SKM-1 treated with dmso at 0.1 percent for 144 hours (cell line): ENCODE results near the gene PRR33.

ENCODE experiments used
- DNase-seq: peaks from one replicate; lab custom pipeline; 2025; ENCODE audit not compliant: unreplicated experiment; lab: John Stamatoyannopoulos, UW

The PRR33 gene

DNA sequence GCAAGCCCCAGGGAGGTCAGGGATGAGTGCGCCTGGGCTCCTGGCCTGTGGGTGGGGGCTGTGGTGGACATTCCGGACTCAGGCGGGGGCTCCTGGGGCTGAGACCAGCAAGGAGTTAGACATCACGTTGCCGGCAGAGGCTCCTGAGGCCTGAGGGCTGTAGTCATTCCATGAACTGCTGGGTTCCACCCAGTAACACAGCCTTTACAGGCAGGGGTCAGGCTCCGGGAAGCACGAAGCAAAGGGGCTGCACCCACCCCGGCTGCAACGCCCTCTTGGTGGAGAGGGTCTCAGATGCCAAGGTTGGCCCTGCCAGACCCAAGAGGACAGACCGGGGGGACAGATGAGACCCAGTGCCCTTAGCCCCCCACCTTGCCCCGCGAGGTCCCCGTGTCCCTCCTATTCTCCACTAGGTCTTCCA, 36.8 kb upstream of the PRR33 start:
- no peak for DNase-seq

DNA sequence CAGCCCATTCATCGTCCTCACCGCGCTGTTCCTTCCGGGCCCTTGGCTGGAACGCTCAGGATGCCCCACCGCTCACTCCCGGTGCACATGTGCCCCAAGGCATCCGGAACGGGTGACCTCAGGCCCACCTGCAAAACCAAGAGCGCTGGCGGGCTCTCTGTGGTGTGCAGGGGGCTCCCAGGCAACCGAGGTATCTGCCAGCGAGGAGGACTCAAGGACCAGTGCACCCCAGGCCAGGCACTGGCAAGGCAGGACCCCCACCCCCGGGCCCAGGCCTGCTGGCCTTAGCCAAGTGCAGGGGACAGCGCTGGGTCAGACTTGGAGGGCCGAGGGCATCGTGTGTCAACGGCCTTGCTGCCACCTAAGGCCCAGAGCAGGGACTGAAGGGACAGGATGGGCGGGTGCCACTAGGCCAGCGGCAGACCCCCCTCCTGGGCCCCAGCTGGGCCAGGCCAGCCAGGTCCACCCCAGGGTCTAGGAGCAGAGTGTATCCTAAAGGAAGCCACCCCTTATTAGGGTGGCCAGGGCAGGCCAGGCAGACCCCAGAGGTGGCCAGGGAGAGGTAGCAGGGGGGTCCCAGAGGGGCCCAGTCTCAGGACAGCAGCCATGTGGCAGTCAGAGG, 36.3 kb upstream of the PRR33 start:
- no peak for DNase-seq

DNA sequence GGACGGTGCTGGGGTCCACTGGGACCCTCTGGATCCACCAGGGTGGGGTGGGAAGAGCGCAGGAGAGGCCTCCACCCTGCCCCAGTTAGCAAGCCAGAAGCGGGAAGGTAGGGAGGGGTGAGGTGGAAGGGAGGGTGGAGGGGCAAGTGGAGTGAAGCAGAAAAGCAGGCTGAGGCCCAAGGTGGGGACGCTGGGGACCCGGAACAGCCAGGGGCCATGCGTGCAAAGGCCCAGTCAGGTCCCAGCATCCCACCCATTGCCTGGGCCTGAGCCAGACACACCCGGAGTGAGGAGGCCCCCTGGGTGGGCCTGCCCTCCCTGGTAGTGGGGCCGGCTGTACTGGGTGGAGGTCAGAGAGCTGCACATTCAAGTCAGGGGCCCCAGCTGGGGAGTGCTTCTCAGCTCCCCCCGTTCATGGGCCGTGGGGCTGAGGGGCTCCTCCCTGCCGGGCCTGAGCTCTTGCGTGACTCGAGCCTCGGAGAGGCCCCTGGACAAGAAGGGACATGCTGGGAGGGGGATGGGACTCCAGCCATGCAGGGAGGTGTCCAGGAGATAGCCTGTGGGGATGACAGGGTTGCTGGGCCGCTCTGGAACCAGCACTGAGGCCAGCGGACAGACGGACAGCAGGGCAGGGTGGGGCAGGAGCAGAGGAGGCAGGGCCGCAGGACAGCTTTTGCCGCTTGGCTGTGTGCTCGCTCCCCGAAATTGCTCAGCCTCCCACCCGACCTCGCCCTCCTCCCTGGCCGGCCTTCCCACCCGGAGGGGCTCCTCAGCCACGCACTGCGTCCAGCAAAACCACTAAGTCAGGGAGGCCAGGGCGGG, 35.5 kb upstream of the PRR33 start:
- DNase-seq: no peak

DNA sequence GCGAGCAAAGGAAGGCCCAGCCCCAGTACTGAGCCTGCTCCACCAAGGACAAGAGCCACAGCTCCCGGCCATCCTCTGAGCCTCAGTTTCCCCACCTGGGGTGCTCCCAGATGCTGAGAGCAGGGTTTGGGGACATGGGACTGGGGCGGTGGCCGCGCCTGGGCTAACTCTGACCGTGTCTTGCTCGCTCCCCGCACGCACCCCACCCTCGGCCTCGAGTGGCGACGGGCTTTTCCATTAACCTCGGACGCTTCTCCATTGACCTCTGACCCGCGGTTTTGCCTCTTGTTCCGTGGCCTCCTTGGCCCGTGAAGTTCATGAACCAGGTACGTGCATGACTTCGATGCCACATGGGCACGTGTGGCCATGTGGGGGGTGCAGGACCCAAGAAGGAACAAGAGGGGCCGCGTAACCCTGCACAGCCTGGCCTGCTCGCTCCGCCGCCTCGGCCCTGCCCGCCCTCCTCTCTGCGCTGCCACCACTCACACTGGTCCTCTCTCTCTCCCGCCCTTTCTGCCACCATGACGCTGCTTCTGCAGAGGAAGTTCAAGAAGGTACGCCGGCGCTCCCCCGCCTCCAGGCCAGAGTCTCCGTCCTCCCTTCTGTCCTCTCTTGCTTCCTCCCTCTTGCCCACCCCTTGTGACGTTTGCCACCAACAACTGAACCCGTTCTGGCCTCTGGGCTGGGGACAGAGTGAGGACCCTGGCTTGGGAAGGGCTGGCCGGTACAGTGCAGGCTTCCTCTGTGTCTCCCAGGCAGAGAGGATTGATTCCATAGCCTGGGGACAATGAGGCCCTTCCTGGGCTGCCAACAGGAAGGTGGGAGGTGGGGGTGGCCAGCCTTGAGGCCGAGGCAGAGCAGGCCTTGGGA, 34.7 kb upstream of the PRR33 start:
- DNase-seq: no peak

DNA sequence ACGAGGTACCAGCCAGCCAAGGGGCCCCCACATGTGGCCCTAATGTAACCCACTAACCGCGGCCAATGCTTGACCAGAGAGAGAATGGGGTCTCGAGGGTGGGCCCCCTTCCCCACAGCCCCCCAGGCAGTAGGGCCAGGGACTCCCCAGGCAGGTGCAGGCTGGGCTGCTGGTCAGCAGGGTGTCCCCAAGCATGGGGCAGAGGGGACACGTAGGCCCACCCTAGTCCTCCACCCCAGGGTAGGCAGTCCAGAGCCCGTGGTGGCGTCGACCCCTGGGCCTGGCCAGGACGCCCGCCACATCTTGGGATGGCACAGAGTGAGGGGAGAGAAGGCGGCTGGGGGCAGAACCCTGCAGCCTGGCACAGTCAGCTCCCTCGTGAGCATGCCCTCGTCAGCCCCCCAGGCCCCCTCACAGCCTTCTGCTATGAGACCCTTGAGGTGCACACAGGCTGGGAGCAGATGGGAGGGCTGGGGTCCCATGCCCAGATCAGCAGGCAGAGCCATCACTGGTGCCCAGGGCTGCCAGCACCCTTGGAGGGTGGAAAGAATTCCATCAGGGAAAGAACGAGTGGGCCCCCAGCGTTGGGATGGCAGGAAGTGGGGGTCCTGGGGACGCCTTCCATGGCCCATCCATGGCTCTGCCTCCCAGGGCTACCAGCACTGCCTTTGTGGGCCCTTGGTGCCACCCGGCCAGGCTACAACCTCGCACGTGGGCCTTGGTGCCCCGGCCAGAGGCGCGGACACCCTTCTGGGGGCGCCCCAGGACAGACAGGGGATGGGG, 33.9 kb upstream of the PRR33 start:
- no peak for DNase-seq

DNA sequence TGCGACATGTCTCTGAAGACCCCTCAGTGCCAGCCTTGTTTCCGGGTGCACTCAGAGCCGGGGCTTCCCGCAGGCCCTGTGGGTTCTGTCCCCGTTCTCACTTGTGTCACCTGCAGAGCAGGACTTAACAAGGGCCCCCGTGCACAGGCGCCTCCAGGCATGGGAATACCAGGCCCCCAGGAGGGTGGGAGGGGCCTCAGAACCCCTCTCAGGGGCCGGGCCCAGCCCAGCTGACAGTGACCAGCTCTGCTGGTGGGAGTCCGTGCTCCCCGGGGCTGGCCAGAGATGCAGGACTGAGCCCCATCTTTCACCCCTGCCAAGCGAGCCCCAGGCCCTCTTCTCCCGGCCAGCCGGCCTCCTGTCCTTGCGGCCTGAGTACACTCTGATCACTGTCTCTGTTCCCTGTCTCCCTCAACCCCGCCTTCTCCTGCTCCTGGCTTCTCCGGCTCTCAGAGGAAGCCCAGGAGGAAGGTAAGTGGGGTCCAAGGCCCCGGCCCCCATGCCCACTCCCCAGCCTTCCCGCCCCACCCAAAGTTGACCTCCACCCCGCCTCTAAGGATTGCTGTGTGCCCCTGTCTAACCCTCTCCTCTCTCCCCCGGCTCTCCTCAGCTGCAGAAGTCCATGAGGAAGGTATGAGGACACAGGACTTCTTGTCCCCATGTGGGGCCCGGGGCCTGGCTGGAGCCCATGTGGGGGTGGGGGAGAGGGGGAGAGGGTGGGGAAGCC, 33.1 kb upstream of the PRR33 start:
- DNase-seq: no peak

DNA sequence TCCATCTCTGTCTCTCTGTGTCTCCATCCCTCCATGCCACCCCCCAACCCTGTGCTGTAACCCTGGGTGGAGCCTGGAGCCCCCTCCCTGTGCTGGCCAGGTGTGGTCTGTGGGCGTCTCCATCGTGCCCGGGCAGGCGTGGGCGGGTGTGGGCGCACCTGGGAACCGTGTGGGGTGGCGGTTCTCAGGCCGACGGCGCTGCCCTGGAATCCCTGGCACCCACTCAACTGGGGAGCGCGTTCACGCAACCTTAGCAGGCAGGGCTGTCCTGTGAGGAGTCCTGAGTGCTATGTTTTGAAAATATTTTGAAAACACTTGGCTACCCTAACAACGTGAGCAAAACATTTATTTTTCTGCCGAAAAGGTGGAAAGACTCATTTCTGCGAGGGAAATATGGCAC, 32.5 kb upstream of the PRR33 start:
- DNase-seq: no peak

DNA sequence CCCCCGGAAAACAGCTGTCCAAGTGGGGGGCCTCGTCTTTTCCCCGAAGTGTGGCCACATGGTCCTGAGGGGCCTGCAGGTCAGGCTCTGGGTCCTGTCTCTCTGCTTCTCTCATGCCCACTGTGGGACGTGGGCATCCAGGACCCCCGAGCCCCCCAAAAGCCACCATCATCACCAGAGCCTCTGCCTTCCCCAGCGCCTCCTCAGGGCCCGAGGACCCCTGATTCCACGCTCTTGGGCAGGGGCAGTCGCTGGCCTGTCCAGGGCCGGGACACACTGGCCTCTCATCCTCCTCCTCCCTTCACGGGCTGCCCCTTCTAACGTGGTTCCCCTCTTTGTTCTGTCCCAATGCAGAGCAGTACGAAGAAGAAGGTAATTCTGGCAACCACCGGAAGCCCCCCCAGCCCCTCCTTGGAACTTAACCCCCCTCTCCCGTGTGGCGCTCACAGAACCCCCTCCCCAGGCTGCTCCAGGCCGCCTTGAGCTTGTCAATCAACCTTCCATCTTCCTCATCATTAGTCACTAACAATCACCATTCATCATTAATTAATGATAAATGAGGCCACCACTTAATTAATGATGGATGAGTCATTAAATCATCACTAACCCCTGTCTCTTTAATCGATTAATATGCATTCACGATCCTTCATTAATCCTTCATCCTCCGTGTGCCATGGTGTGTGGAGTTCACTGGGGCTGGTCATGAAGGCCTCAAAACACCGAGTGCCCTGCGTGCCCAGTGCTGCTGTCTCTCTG, 31.7 kb upstream of the PRR33 start:
- no peak for DNase-seq

DNA sequence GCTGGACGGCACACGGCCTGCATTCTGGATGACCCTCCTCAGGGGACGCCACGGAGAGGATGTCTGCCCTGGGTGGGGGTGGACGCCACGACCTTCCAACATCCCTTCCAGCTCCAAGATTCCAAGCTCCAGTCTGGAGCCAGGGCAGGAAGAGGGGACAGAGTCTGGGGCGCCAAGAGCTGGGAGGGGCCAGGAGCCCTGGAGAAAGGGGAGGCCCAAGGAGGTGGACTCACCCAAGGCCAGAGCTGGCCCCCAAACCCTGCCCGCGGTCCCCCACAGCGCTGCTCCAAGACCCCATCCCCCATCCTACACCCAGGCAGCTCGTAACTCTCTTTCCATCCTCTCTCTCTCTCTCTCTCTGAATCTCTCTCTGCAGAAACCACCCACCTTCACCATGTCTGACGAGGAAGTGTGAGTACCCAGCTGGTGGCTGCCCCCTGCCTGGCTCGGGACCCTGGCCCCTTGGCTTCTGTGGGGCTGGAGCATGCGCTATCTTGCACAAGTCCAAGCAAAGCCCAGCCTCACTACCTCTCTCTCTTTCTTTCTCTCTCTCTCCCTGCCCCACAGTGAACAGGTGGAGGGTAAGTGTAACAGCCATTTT, 30.9 kb upstream of the PRR33 start:
- DNase-seq: no peak

DNA sequence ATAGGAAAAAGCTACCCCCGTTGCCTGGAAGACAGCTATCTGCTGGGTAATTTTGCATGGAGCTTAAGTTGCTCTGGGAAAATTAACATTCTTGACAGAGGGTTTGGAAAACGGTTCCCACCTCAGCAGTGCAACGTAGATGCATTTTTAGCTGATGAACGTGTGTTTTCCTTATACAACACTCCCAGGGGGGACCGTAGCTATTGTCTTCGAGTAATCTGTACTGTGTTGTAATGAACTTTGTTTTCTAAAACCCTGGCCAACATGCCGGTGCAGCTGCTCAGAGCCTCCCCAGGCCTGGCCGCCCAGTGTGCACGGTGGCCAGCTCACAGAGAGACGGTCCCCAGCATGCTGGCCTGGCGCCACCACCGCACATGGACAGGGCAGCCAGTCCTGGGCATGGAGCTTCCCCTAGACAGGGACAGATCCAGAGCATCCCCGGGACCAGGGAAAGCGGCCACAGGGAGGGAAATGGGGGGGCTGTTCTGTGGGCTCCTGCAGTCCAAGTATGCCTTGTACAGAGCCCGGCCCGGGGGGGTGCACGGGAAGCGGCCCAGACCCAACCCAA, 30.0 kb upstream of the PRR33 start:
- DNase-seq: no peak

DNA sequence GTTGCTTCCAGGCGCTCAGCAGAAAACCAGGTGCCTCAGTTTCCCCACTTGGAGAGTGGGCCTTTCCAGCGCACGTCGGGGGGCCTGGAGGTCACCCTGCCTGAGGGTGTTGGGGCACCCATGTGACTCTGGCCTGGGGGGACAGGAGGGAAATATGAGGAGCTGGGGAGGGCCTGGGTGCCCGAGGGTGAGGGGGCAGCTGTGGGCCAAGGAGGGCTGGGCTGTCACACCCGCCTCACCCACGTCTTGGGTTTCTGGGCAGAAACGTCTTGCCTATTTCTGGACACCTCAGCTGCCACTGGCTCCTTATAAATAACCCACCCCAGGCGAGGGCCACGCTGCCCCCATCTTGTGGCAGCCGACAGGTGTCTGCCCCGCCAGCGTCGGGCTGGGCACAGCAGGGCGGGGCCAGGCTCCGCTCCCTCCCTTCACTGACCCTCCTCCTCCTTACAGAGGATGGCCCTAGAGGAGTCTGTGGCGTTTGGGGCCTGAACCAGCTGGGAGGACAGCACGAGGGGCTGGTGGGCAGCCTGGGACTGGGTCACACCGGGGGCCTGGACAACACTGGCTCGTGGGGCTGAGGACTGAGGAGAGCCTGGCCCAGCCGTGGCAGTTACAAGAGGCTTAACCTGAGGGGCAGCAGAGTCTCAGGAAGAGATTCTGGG, 29.3 kb upstream of the PRR33 start:
- DNase-seq: no peak

DNA sequence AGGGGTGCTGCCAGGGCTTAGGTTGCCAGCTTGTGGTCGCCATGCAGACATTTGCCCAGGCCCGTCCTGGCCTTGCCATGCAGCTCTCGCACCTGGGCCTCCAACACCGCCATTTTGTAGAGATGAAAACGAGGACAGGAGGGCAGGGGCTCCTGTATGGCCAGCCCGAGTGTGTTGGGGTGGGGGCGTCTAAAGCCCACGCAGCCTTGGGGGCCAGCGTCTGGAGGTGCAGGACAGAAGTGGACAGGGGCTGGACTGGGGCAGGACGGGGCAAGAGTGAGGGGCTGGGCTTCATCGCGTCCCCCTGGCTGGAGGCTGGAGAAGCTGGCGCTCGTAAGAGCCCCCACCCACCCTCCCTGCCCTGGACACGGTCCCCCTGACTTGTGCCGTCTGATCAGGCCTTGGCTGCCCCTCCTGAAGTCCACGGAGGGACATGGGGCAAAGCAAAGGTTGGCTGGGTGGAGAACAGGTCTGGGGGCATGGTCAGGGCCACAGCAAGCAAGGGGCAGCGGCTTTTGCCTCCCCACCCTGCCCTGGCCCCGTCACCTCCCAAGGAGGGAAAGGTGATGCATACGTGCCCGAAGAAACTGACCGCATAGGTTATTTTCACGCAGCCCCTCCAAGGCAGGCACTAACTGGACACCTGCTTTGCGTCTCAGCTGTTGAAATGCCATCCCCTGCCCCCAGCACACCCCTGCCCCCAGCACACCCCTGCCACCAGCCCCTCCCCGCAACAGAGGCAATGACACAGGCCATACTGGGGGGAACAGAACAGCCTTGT, 28.6 kb upstream of the PRR33 start:
- no peak for DNase-seq

DNA sequence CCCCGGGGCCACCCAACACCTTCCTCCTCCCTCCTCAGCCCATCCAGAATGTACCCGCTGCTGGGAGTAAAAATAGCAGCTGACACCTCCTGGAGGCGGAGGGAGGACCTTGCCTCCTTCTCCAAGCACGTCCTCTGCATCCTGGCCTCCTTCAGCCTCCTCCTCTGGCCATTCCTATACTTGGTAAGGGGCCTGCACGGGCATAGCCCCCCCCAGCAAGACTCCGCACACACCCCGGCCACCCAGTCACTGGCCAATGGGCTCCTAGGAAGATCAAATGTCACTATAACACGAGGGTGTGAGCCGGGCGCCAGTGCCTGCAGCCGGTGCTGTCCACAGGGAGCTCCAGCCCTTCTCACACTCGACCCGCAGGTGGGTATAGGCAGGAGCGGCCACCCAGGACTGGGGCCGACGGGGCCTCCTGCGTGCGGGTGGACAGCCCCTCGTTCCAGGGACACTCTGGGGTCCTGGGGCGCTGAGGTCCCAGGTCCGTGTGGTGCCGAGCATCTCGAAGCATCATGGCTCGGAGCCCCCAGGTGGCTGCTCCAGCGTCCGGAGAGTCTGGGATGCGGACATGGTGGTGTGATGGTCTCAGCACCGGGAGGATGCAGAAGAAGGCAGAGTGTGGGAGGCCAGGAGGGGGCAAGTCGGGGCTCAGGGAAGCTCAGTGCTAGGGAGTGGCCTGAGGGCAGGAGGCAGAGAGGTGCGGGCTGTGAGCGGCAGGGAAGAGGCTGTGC, 27.9 kb upstream of the PRR33 start, which contains the start of gene TNNT3:
TSS of gene TNNT3 (plus strand) at position 313 of the 737 bp plus-strand sequence. CDS start 3,172 bp downstream, outside the sequence.
- DNase-seq: no peak

DNA sequence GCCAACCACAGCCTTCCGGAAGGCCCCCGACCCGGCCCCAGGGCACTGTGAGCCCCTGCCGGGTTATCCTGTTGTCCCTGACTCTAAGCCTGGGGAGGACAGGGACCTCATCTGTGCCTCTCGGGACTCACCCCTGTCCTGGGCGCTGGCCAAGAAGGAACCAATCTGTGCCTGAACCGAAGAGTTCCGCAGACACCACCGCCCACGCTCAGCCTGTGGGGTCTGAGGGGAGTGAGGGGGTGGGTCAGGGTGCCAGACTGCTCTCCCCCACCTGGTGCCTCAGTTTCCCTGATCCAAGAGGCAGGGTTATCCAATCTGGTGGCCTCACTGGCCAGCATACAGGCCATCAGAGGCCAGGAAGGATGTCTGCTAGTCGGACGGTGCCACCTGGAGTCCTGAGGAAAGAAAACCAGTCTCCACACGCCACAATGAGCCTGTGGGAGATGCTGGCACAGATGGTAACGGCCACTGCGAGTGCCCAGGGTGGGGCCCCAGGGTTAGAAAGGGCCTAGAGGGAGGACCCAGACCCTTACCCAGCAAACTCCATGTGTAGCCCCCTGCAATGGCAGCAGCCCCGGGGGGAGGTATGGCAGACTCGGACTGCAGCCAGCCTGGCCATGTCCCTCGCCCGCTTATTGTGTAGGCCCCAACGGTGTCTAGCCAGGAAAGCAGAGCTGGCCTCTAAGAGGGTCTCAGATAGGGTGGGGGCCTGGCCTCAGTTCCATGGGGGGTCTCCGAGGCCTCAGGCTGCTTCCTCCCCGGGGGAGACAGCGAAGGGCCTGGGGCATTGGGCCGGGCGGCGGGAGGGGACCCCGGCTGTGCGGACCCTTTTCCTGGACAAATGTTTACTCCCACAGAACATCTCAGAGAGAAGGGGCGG, 27.0 kb upstream of the PRR33 start:
- DNase-seq: no peak

DNA sequence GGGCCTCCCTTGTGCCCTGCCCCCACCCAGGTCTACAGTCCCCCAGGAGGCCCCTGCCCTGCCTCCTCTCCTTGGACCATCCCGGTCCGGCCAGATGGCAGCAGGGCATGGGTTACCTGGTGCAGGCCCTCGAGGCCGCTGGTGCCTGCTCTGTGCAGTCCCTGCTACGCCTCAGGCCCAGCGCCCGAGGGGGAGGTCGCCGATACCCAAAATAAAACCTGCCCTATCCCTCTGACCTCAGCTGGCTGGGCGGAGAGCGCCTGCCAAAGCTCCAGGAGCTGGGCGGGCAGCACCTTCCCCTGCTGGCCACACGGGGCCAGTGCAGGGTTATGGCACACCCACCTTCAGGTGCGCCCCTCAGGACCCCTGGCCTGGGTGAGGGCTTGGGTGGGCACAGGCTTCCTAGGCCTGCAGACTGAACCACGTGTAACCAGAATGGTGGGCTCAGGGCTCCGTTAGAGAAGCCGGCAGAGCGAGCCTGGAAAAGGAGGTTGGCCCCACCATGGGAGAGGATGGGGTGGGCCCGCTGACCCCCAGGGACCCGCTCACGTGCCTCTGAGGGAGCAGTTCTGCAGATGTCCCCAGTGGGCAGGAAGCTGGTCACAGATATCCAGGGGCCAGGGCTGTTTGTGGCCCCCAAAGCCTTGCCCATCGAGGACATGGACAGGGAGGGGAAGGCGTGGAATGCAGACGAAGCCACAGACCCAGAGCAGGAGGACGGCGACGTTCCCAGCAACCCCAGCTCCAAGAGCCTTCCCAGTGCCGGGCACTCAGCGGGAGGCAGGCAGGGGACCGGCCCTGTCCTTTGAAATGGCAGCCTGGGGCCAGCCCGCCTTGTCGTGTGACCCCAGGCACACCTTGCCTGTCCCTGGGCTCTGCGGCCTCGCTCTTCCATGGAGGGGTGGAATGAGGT, 26.1 kb upstream of the PRR33 start:
- no peak for DNase-seq
